T-helper 1 cell treated with Interleukin-12 subunit alpha and Interleukin-12 subunit beta and Interleukin-4 antibody, amounts not matched to agents 30 μg/mL and 1 μg/mL, for 36 hours (primary cell): ENCODE results near the gene AKR1C2.
"Not testable (repeated sequence)": the region's sequence is repeated elsewhere in the genome, so short reads cannot be mapped to it uniquely, and the experiment has no call there.

Experiments
- H3K27ac Mint-ChIP-seq: one replicate; pipeline ENCODE4 v1.8.0; 2021; ENCODE audit warnings: mild to moderate bottlenecking, mixed read lengths
- H3K27me3 Mint-ChIP-seq: one replicate; pipeline ENCODE4 v1.8.0; 2021; ENCODE audit warnings: low read depth, mixed read lengths
- H3K36me3 Mint-ChIP-seq: one replicate; pipeline ENCODE4 v1.8.0; 2021; ENCODE audit warnings: low read depth, mixed read lengths
- H3K4me1 Mint-ChIP-seq: one replicate; pipeline ENCODE4 v1.8.0; 2021; ENCODE audit warnings: low read depth, mixed read lengths
- H3K4me3 Mint-ChIP-seq: one replicate; pipeline ENCODE4 v1.8.0; 2021; ENCODE audit warnings: mild to moderate bottlenecking, moderate library complexity, mixed read lengths
- H3K9me3 Mint-ChIP-seq: one replicate; pipeline ENCODE4 v1.8.0; 2021; ENCODE audit warnings: mixed read lengths

The AKR1C2 gene

GRCh38 chr10:5035356-5035755 lies 31.7 kb upstream of the AKR1C2 start:
- no peak overlapping the region for H3K4me3 Mint-ChIP-seq
- H3K36me3 Mint-ChIP-seq = peaks cover 1% of the 10 kb centered on the region
- H3K27me3 Mint-ChIP-seq = no peaks in the 10 kb centered on the region
- H3K27ac Mint-ChIP-seq = no peak overlapping the region
- H3K9me3 Mint-ChIP-seq = peaks cover 26% of the 10 kb centered on the region
- H3K4me1 Mint-ChIP-seq = no peaks in the 10 kb centered on the region

- Mint-ChIP-seq H3K4me3 (no peak overlapping the region), H3K27me3 (no peaks in the 10 kb centered on the region), H3K36me3 (peaks cover 1% of the 10 kb centered on the region), H3K4me1 (no peaks in the 10 kb centered on the region), H3K9me3 (peaks cover 33% of the 10 kb centered on the region), H3K27ac (no peak overlapping the region)
These were observed 30.9 kb upstream of the AKR1C2 start for GRCh38 chr10:5034588-5034987.

- Mint-ChIP-seq H3K27ac (no peak overlapping the region), H3K36me3 (peaks cover 1% of the 10 kb centered on the region), H3K9me3 (peaks cover 33% of the 10 kb centered on the region), H3K4me1 (no peaks in the 10 kb centered on the region), H3K4me3 (no peak overlapping the region), H3K27me3 (no peaks in the 10 kb centered on the region)
These were observed 29.6 kb upstream of the AKR1C2 start for GRCh38 chr10:5033061-5033778.

GRCh38 chr10:5032444-5032843 lies 28.8 kb upstream of the AKR1C2 start:
- H3K36me3 Mint-ChIP-seq, H3K27me3 Mint-ChIP-seq, H3K27ac Mint-ChIP-seq, H3K4me3 Mint-ChIP-seq, H3K4me1 Mint-ChIP-seq: not testable (repeated sequence)
- peaks cover 33% of the 10 kb centered on the region for H3K9me3 Mint-ChIP-seq

GRCh38 chr10:5031588-5031987 lies 27.9 kb upstream of the AKR1C2 start:
- H3K9me3 Mint-ChIP-seq = peaks cover 33% of the 10 kb centered on the region
- not testable (repeated sequence) for H3K4me3 Mint-ChIP-seq, H3K4me1 Mint-ChIP-seq

GRCh38 chr10:5030989-5031388 lies 27.3 kb upstream of the AKR1C2 start:
- H3K4me3 Mint-ChIP-seq = no peak overlapping the region
- peaks cover 33% of the 10 kb centered on the region for H3K9me3 Mint-ChIP-seq
- peaks cover 1% of the 10 kb centered on the region for H3K36me3 Mint-ChIP-seq
- no peaks in the 10 kb centered on the region for H3K4me1 Mint-ChIP-seq
- H3K27me3 Mint-ChIP-seq = no peaks in the 10 kb centered on the region
- H3K27ac Mint-ChIP-seq = no peak overlapping the region

More at GRCh38 chr10:5031588-5031987, 27.9 kb upstream of the AKR1C2 start:
- H3K36me3 Mint-ChIP-seq, H3K27me3 Mint-ChIP-seq, H3K27ac Mint-ChIP-seq: not testable (repeated sequence)

- not testable (repeated sequence) for H3K9me3 Mint-ChIP-seq, H3K36me3 Mint-ChIP-seq, H3K4me3 Mint-ChIP-seq, H3K4me1 Mint-ChIP-seq, H3K27ac Mint-ChIP-seq, H3K27me3 Mint-ChIP-seq
These were observed 21.8 kb upstream of the AKR1C2 start for GRCh38 chr10:5025461-5025881.

GRCh38 chr10:5023177-5023805 lies 19.6 kb upstream of the AKR1C2 start:
- H3K9me3 Mint-ChIP-seq = no peaks in the 10 kb centered on the region
- H3K27ac Mint-ChIP-seq = no peak overlapping the region
- no peaks in the 10 kb centered on the region for H3K36me3 Mint-ChIP-seq
- no peaks in the 10 kb centered on the region for H3K4me1 Mint-ChIP-seq
- no peaks in the 10 kb centered on the region for H3K27me3 Mint-ChIP-seq
- H3K4me3 Mint-ChIP-seq = no peak overlapping the region

GRCh38 chr10:5021624-5022290 lies 18.1 kb upstream of the AKR1C2 start:
- H3K4me1 Mint-ChIP-seq, H3K27me3 Mint-ChIP-seq, H3K4me3 Mint-ChIP-seq, H3K36me3 Mint-ChIP-seq, H3K9me3 Mint-ChIP-seq, H3K27ac Mint-ChIP-seq: not testable (repeated sequence)

- not testable (repeated sequence) for H3K27ac Mint-ChIP-seq, H3K9me3 Mint-ChIP-seq, H3K27me3 Mint-ChIP-seq, H3K36me3 Mint-ChIP-seq, H3K4me1 Mint-ChIP-seq, H3K4me3 Mint-ChIP-seq
These were observed 16.3 kb upstream of the AKR1C2 start for GRCh38 chr10:5019770-5020612.

- H3K27me3 Mint-ChIP-seq, H3K4me3 Mint-ChIP-seq, H3K36me3 Mint-ChIP-seq, H3K4me1 Mint-ChIP-seq, H3K9me3 Mint-ChIP-seq, H3K27ac Mint-ChIP-seq: not testable (repeated sequence)
These were observed 15.1 kb upstream of the AKR1C2 start for GRCh38 chr10:5018671-5019277.

GRCh38 chr10:5018134-5018533 lies 14.5 kb upstream of the AKR1C2 start:
- Mint-ChIP-seq H3K27ac (no peak overlapping the region), H3K9me3 (no peaks in the 10 kb centered on the region), H3K4me1 (no peaks in the 10 kb centered on the region), H3K36me3 (no peaks in the 10 kb centered on the region), H3K4me3 (no peak overlapping the region), H3K27me3 (peaks cover 3% of the 10 kb centered on the region)

- Mint-ChIP-seq H3K4me1 (no peaks in the 10 kb centered on the region), H3K4me3 (no peak overlapping the region), H3K36me3 (no peaks in the 10 kb centered on the region), H3K27me3 (peaks cover 10% of the 10 kb centered on the region), H3K27ac (no peak overlapping the region), H3K9me3 (no peaks in the 10 kb centered on the region)
These were observed 11.3 kb upstream of the AKR1C2 start for GRCh38 chr10:5014936-5015335.

GRCh38 chr10:5014200-5014910 lies 10.7 kb upstream of the AKR1C2 start:
- H3K4me1 Mint-ChIP-seq, H3K9me3 Mint-ChIP-seq, H3K36me3 Mint-ChIP-seq, H3K27ac Mint-ChIP-seq, H3K4me3 Mint-ChIP-seq: not testable (repeated sequence)
- H3K27me3 Mint-ChIP-seq = peaks cover 10% of the 10 kb centered on the region
